Measurements from ENCODE around the gene RETREG2.

The RETREG2 gene

DNA sequence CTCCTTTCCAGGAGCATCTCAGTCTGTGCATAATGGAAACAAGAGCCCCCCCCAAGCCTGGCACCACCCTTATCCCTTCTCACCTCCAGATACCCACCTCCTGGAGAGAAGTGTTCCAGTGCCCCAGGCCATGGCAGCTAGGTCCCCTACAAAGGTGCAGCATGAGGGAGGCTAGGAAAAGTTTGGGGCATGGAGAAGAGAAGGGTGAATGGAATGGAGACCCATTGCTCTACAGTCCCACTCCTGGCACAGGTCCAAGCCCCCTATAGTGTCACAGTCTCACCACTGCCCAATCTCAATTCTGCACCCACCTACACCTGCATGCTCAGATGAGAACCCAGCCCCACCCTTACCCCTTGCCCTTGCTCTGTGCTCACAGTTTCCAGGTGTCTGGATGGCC lies 9.1 kb upstream of the RETREG2 start:
- no peak for DNase-seq (ENCODE audit: low read depth)
- TF ChIP-seq, protein P1, sequence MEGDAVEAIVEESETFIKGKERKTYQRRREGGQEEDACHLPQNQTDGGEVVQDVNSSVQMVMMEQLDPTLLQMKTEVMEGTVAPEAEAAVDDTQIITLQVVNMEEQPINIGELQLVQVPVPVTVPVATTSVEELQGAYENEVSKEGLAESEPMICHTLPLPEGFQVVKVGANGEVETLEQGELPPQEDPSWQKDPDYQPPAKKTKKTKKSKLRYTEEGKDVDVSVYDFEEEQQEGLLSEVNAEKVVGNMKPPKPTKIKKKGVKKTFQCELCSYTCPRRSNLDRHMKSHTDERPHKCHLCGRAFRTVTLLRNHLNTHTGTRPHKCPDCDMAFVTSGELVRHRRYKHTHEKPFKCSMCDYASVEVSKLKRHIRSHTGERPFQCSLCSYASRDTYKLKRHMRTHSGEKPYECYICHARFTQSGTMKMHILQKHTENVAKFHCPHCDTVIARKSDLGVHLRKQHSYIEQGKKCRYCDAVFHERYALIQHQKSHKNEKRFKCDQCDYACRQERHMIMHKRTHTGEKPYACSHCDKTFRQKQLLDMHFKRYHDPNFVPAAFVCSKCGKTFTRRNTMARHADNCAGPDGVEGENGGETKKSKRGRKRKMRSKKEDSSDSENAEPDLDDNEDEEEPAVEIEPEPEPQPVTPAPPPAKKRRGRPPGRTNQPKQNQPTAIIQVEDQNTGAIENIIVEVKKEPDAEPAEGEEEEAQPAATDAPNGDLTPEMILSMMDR (conservative IDR thresholded peaks at IDR 0.05; ENCODE audit: low read length): no peak
- H3K4me3 ChIP-seq (ENCODE audit: low read length): no peak overlapping the region

DNA sequence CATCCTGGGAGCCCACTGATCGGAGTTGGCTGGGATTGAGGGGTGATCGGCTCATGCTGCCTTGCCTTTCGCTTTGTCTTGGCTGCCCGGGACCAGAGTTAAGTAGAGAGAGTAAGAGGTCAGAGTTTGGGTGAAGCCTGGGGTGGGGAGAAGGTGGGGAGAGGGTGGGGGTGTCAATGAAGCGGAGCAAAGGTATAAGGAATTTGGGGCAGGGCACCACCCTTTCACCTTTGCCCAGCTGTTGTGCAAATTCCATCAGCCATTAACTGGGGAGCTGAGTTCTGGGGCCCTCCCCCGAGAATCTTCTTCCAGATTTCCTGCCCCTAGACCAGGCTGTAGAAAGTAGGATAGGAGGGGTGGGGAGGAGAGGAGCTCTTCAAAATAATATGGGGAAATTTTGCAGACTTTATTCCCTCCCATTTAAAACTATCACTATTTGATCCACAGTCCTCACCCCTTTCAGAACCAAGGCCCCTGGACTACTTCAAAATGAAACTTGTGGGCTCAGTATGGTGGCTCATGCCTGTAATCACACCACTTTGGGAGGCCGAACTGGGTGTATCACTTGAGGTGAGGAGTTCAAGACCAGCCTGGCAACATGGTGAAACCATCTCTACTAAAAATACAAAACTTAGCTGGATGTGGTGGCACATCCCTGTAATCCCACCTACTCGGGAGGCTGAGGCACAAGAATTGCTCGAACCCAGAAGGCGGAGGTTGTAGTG lies 8.0 kb upstream of the RETREG2 start, which contains the start of gene SLC23A3:
Gene SLC23A3 (minus strand): TSS at position 100 of the 725 bp plus-strand sequence. CDS start 45 bp downstream, at position 55.
- DNase-seq (ENCODE audit: low read depth): no peak
- TF ChIP-seq, protein P1 (conservative IDR thresholded peaks at IDR 0.05; ENCODE audit: low read length): no peak
- no peak within 1 kb of the TSS for H3K4me3 ChIP-seq (ENCODE audit: low read length)

DNA sequence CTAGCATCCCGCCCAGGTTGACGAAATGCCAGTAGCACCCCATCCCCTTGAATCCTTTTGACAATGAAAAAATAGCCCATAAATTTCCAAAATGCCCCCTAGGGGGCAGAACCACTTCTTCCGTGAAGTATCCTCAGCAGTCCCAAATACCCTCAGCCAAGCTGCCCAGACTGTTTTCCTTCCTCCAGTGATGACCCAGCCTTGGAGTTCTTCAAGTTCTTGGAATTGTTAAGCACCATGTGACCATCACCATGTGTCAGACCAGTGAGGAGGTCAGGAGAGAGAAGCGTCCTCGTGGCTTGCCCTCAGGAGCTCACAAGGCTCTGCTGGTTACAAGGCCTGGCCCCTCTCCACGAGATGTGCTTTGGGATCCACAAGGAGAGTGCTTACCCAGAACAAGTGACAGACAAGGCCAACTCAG lies 6.8 kb upstream of the RETREG2 start:
- TF ChIP-seq, protein P1 (conservative IDR thresholded peaks at IDR 0.05; ENCODE audit: low read length): peak; percentile 83
- H3K4me3 ChIP-seq (ENCODE audit: low read length): no peak overlapping the region
- peak; percentile 95 for DNase-seq (ENCODE audit: low read depth)

DNA sequence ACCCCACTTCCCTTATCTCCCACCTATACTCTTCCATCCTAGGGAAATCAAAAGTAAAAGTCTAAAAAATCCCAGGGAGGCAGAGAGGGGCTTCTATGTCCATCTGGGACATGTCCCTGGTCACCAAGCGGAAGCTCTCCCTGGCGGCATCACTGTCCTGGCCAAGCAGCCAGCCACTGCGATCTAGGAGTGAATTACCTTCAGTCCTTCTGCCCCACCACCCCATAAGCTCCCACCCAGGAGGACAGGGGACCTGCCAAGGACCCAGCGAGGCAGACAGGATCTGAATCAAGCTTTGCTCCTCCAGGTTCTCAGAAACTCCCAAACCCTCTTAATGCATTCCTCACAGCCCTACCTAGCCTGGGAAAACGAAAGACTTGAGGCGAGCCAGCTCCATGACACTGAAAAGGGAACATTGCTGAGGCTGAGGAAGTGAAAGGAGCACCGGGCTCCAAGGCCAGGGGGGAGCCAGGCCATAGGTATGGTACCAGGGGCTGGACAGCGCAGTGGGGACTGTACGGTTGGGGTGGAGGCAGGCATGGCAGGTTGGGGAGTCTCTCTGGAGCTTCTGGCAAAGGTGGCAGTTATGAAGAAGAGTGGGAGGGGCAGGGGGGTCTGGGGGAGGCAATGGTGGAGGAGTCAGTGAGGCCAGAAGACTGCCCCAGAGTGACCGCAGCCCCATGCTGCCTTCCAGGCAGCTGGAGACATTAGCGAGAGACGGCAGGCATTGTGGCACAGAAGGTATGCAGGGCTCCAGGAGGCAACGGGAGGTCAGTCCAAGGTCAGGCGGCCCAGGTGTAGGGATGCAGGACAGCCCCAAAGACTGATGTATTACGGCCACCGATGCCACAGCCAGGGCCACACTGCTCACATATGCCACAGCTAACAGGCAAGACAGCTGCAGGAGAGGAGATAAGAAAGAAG lies 5.6 kb upstream of the RETREG2 start:
- TF ChIP-seq, protein P1 (conservative IDR thresholded peaks at IDR 0.05; ENCODE audit: low read length): no peak
- no peak for DNase-seq (ENCODE audit: low read depth)
- no peak overlapping the region for H3K4me3 ChIP-seq (ENCODE audit: low read length)

DNA sequence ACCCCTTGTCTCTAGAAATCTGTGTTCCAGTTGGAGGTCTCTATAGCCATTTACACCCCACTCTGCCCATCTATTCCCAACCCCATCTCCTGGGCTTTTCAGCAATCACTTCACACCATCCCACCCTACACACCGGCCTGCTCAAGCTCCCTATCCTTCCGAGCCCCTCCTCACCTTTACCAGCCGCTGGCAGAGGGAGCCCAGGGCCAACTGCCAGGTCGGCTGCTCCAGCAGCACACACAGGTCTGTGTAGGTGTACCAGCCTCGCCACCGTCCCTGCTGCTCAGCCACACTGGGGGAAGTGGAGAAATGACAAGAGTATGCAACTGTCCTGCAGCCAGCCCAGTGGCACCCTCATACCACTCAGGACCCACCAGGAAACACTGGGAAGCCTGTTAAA lies 4.9 kb upstream of the RETREG2 start:
- TF ChIP-seq, protein P1 (conservative IDR thresholded peaks at IDR 0.05; ENCODE audit: low read length): no peak
- H3K4me3 ChIP-seq (ENCODE audit: low read length): no peak overlapping the region
- no peak for DNase-seq (ENCODE audit: low read depth)

DNA sequence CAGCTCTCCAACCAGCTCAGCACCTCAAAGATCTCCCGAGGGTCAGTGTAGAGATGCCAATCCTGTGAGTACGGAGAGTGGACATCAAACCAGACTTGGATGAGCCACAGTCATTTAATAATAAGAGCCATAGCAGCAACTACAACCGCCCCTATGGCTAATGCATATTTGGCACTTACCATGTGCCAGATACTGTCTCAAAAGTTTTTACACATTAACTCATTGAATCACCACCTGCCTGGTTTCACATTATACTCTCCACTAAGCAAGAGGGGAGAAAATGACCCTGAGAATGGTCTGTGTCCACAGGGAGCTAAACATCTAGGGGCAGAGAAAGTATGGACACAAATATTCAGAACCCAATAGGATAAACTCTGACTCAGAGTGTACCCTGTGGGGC lies 3.9 kb upstream of the RETREG2 start:
- no peak overlapping the region for H3K4me3 ChIP-seq (ENCODE audit: low read length)
- TF ChIP-seq, protein P1 (conservative IDR thresholded peaks at IDR 0.05; ENCODE audit: low read length): no peak

More for the DNA sequence above, 3.9 kb upstream of the RETREG2 start:
- no peak for DNase-seq (ENCODE audit: low read depth)

All from AG10803 (cell line).